Measurements from ENCODE around the gene FCRL5. TPM values are rescaled to one million over a fixed set of nuclear protein-coding genes. Genes with fewer than 3 reads are reported as not detected.

Gene FCRL5
- total RNA-seq, 2 experiments from 2014 or later = 44.8 to 73.5 TPM

- ChIA-PET POLR2A (no interaction called here), CTCF (ENCODE audit: unreplicated experiment) (no interaction called here)
- no peak overlapping the region for H2AFZ ChIP-seq (ENCODE audit: low read length)
- peaks cover 6% of the 10 kb centered on the region for H3K36me3 ChIP-seq (ENCODE audit: insufficient read depth, low read length)
- no peak overlapping the region for H3K4me2 ChIP-seq (ENCODE audit: low read length)
- no peak overlapping the region for H3K27ac ChIP-seq (ENCODE audit: low read depth, low read length, poor library complexity, severe bottlenecking)
- intact Hi-C loops (cut with micrococcal nuclease; ENCODE audit: unreplicated experiment) = loop anchor here (1.0 kb wide), 1 partner anchor 8 kb away; no protein-coding TSS in a partner anchor
- H3K9me3 ChIP-seq (ENCODE audit: low read length) = peaks cover 19% of the 10 kb centered on the region; the same call in 1 of the 2 replicates
- TF ChIP-seq EZH2phosphoT487 (IDR thresholded peaks at IDR 0.05; ENCODE audit: borderline replicate concordance, low read depth, low read length) (no peak), CTCF (conservative IDR thresholded peaks at IDR 0.05; ENCODE audit: low read length) (no peak)
- H3K79me2 ChIP-seq (ENCODE audit: insufficient read depth, low read depth, low read length) = no peaks in the 10 kb centered on the region
- no peaks in the 10 kb centered on the region for H4K20me1 ChIP-seq (ENCODE audit: insufficient read depth, low read length)
- no peaks in the 10 kb centered on the region for H3K9me2 ChIP-seq (ENCODE audit: insufficient read depth, low read length)
- BruUV-seq (replicated peaks) = no TSS peak
- H3K4me1 ChIP-seq (ENCODE audit: insufficient read depth, low read length, poor library complexity, severe bottlenecking) = peaks cover 43% of the 10 kb centered on the region
- H3K4me3 ChIP-seq (ENCODE audit: low read depth, low read length, poor library complexity, severe bottlenecking) = no peak overlapping the region
- no peak for DNase-seq (ENCODE audit: low spot score)
These were observed 47.7 kb downstream of the FCRL5 start for GRCh38 chr1:157504646-157505045.

- no TSS peak for BruUV-seq (replicated peaks)
- intact Hi-C loops (cut with micrococcal nuclease; ENCODE audit: unreplicated experiment) = loop anchor here (5.0 to 10.0 kb wide), 2 partner anchors 273 to 325 kb away; no protein-coding TSS in a partner anchor
- Histone ChIP-seq H3K4me2 (ENCODE audit: low read length) (no peak overlapping the region), H3K9me3 (ENCODE audit: low read length) (peaks cover 26% of the 10 kb centered on the region; the same call in 1 of the 2 replicates), H3K79me2 (ENCODE audit: insufficient read depth, low read depth, low read length) (no peaks in the 10 kb centered on the region), H3K27ac (ENCODE audit: low read depth, low read length, poor library complexity, severe bottlenecking) (no peak overlapping the region), H3K4me3 (ENCODE audit: low read depth, low read length, poor library complexity, severe bottlenecking) (no peak overlapping the region), H3K4me1 (ENCODE audit: insufficient read depth, low read length, poor library complexity, severe bottlenecking) (peaks cover 30% of the 10 kb centered on the region), H4K20me1 (ENCODE audit: insufficient read depth, low read length) (no peaks in the 10 kb centered on the region), H3K9me2 (ENCODE audit: insufficient read depth, low read length) (no peaks in the 10 kb centered on the region), H2AFZ (ENCODE audit: low read length) (no peak overlapping the region), H3K36me3 (ENCODE audit: insufficient read depth, low read length) (peaks cover under 1% of the 10 kb centered on the region; the same call in 1 of the 2 replicates)
- CTCF ChIA-PET (ENCODE audit: unreplicated experiment) = no interaction called here
- POLR2A ChIA-PET = interaction anchor here (1.3 kb wide), 1 partner anchor 10 kb away, joined by 3 read pairs; no protein-coding TSS in a partner anchor
- no peak for DNase-seq (ENCODE audit: low spot score)
- TF ChIP-seq CTCF (conservative IDR thresholded peaks at IDR 0.05; ENCODE audit: low read length) = no peak
- TF ChIP-seq EZH2phosphoT487 (IDR thresholded peaks at IDR 0.05; ENCODE audit: borderline replicate concordance, low read depth, low read length) = no peak
These were observed 52.8 kb downstream of the FCRL5 start for GRCh38 chr1:157499521-157499920.

GRCh38 chr1:157498736-157499090 lies 53.6 kb downstream of the FCRL5 start:
- CTCF ChIA-PET (ENCODE audit: unreplicated experiment) = no interaction called here
- peaks cover 26% of the 10 kb centered on the region; the same call in 1 of the 2 replicates for H3K9me3 ChIP-seq (ENCODE audit: low read length)
- H3K4me3 ChIP-seq (ENCODE audit: low read depth, low read length, poor library complexity, severe bottlenecking) = no peak overlapping the region
- no peaks in the 10 kb centered on the region; the same call in 1 of the 2 replicates for H3K36me3 ChIP-seq (ENCODE audit: insufficient read depth, low read length)
- intact Hi-C loops (cut with micrococcal nuclease; ENCODE audit: unreplicated experiment) = loop anchor here (5.0 to 10.0 kb wide), 2 partner anchors 274 to 324 kb away; no protein-coding TSS in a partner anchor
- no peaks in the 10 kb centered on the region for H4K20me1 ChIP-seq (ENCODE audit: insufficient read depth, low read length)
- no peak overlapping the region for H2AFZ ChIP-seq (ENCODE audit: low read length)
- DNase-seq (ENCODE audit: low spot score) = no peak
- TF ChIP-seq EZH2phosphoT487 (IDR thresholded peaks at IDR 0.05; ENCODE audit: borderline replicate concordance, low read depth, low read length) (no peak), CTCF (conservative IDR thresholded peaks at IDR 0.05; ENCODE audit: low read length) (no peak)
- POLR2A ChIA-PET = no interaction called here
- H3K4me2 ChIP-seq (ENCODE audit: low read length) = no peak overlapping the region
- H3K27ac ChIP-seq (ENCODE audit: low read depth, low read length, poor library complexity, severe bottlenecking) = no peak overlapping the region
- peaks cover 30% of the 10 kb centered on the region for H3K4me1 ChIP-seq (ENCODE audit: insufficient read depth, low read length, poor library complexity, severe bottlenecking)
- no TSS peak for BruUV-seq (replicated peaks)
- no peaks in the 10 kb centered on the region for H3K79me2 ChIP-seq (ENCODE audit: insufficient read depth, low read depth, low read length)
- H3K9me2 ChIP-seq (ENCODE audit: insufficient read depth, low read length) = no peaks in the 10 kb centered on the region

All from OCI-LY7 (cell line).